Breast epithelium (tissue), 3 donors: ENCODE data around the gene PTGR2.
"Not testable (repeated sequence)": the region's sequence is repeated elsewhere in the genome, so short reads cannot be mapped to it uniquely, and the experiment has no call there.

Experiments
- CTCF ChIP-seq, 3 donors: fragments of 450-650 bp; IDR thresholded peaks; one replicate each; pipeline ENCODE4 v1.5.1; 2016 to 2017; ENCODE audit warnings: antibody characterized with exemption in 3 of 3, mild to moderate bottlenecking in 3 of 3, moderate library complexity in 3 of 3
- POLR2AphosphoS5 ChIP-seq, 3 donors: sonication (generic); formaldehyde crosslinking; IDR thresholded peaks; one replicate each; pipeline ENCODE4 v1.6.1; 2017; ENCODE audit warnings: antibody characterized with exemption in 3 of 3

GRCh38 chr14:73827190-73827589, 24.4 kb upstream of the PTGR2 start:
- TF ChIP-seq POLR2AphosphoS5, CTCF (IDR thresholded peaks at IDR 0.05): not testable (repeated sequence)
